ENCODE measurements around the gene IL36RN.

DNA sequence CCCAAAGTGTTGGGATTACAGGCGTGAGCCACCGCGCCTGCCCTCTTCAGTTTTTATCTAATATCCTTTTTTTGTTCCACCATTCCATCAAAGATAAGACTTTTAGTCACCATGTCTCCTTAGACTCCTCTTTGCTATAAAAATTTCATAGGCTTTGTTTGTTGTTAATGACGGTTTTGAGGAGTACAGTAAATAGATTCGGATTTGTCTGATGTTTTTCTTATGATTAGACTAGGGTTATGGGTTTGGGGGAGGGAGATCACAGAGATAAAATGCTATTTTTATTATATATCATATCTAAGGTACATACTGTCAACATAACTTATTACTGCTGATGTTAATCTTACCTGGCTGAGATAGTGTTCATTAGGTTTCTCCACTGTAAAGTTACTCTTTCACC is 12.5 kb upstream of the IL36RN start:
- no peak for TF ChIP-seq EZH2phosphoT487 (IDR thresholded peaks at IDR 0.05; ENCODE audit: low read length)
- TF ChIP-seq, protein P1, sequence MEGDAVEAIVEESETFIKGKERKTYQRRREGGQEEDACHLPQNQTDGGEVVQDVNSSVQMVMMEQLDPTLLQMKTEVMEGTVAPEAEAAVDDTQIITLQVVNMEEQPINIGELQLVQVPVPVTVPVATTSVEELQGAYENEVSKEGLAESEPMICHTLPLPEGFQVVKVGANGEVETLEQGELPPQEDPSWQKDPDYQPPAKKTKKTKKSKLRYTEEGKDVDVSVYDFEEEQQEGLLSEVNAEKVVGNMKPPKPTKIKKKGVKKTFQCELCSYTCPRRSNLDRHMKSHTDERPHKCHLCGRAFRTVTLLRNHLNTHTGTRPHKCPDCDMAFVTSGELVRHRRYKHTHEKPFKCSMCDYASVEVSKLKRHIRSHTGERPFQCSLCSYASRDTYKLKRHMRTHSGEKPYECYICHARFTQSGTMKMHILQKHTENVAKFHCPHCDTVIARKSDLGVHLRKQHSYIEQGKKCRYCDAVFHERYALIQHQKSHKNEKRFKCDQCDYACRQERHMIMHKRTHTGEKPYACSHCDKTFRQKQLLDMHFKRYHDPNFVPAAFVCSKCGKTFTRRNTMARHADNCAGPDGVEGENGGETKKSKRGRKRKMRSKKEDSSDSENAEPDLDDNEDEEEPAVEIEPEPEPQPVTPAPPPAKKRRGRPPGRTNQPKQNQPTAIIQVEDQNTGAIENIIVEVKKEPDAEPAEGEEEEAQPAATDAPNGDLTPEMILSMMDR (IDR thresholded peaks at IDR 0.05; ENCODE audit: low read length), result no peak
- no peak for TF ChIP-seq EZH2 (optimal IDR thresholded peaks at IDR 0.05; ENCODE audit: low read depth, low read length)

All from MM.1S (cell line).